ENCODE results near the gene CDK13.

DNA sequence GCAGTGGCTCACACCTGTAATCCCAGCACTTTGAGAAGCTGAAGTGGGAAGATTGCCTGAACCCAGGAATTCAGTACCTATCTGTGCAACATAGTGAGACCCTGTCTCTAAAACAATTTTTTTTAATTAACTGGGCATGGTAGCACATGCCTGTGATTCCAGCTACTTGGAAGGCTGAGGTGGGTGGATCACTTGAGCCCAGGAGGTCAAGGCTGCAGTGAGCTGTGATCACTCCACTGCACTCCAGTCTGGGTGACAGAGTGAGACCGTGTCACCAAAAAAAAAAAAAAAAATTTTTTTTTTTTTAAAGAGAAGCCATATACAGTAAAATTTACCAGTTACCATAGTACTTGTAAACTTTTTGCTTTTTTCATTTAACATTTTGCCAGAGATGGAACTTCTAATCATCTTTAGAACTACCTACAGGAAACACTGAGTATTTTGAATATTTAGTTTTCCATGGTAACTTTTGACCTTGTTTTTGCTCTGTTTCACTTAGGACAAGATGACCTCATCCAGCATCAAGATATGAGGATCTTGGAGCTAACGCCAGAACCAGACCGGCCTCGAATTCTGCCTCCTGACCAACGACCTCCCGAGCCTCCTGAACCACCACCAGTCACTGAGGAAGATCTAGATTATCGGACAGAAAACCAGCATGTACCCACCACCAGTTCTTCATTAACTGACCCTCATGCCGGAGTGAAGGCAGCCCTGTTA lies 143.7 kb downstream of the CDK13 start:
- TF ChIP-seq POLR2A (IDR thresholded peaks at IDR 0.05; ENCODE audit: low read depth, low read length) (no peak), SPI1 (IDR thresholded peaks at IDR 0.05; ENCODE audit: low read depth, low read length) (no peak), TAF1 (IDR thresholded peaks at IDR 0.05; ENCODE audit: low read depth, low read length) (no peak), POLR2AphosphoS5 (IDR thresholded peaks at IDR 0.05; ENCODE audit: low read depth, low read length) (no peak), POU2F2 (IDR thresholded peaks at IDR 0.05; ENCODE audit: low read depth, low read length) (no peak)

Measured in GM12891 (cell line).